ENCODE results near the gene SLC25A33.

- no peak for TF ChIP-seq CTCF (IDR thresholded peaks at IDR 0.05; ENCODE audit: insufficient read depth, low read length, poor library complexity, severe bottlenecking)
- TF ChIP-seq EZH2phosphoT487 (conservative IDR thresholded peaks at IDR 0.05; ENCODE audit: low read length) = no peak
These were observed 10.1 kb upstream of the SLC25A33 start for GRCh38 chr1:9529190-9529589.

All from SU-DHL-6 (cell line).